GM12875 (cell line): ENCODE results near the gene SETX.

Experiments used
- H3K4me3 ChIP-seq: one replicate; pipeline ENCODE4 v1.5.1; 2011; ENCODE audit warnings: low read depth, low read length, control low read depth
- CTCF ChIP-seq: IDR thresholded peaks from 2 replicates; pipeline ENCODE4 v1.5.1; 2011; ENCODE audit warnings: low read depth, mild to moderate bottlenecking, control low read depth, inconsistent platforms, low read length, moderate library complexity, borderline replicate concordance; ENCODE audit not compliant: insufficient read depth

Gene SETX

GRCh38 chr9:132268725-132269352 lies 85.9 kb downstream of the SETX start:
- no peak overlapping the region for H3K4me3 ChIP-seq
- peak; percentile 73 for TF ChIP-seq CTCF

- no peak overlapping the region for H3K4me3 ChIP-seq
- TF ChIP-seq CTCF = no peak
These were observed 87.1 kb downstream of the SETX start for GRCh38 chr9:132267660-132268059.

- no peak overlapping the region for H3K4me3 ChIP-seq
- TF ChIP-seq CTCF = no peak
These were observed 88.8 kb downstream of the SETX start for GRCh38 chr9:132266017-132266416.

- no peak overlapping the region for H3K4me3 ChIP-seq
- TF ChIP-seq CTCF = no peak
These were observed 93.9 kb downstream of the SETX start for GRCh38 chr9:132260846-132261245.

- TF ChIP-seq CTCF = no peak
These were observed 104.2 kb downstream of the SETX start for GRCh38 chr9:132250324-132251262.

GRCh38 chr9:132249690-132250089 lies 105.1 kb downstream of the SETX start:
- no peak for TF ChIP-seq CTCF
- H3K4me3 ChIP-seq = no peak overlapping the region

More at GRCh38 chr9:132250324-132251262, 104.2 kb downstream of the SETX start:
- no peak overlapping the region for H3K4me3 ChIP-seq
